Lower leg skin (tissue), 4 donors: ENCODE data around the gene DDX54. TPM values are rescaled to one million over a fixed set of nuclear protein-coding genes. Genes with fewer than 3 reads are reported as not detected.

Source experiments
- DNase-seq, 2 donors: peaks; one replicate each; pipeline ENCODE4 v3.0.0-alpha.2; 2019; ENCODE audit warnings: low spot score in 2 of 2
- H3K4me3 ChIP-seq: fragments of 200-600 bp; sonication (generic); 2 replicates; pipeline ENCODE4 v1.5.1; 2017; ENCODE audit warnings: mild to moderate bottlenecking, low read depth; ENCODE audit not compliant: poor library complexity, severe bottlenecking
- CTCF ChIP-seq, 3 donors: fragments of 450-650 bp; IDR thresholded peaks; one replicate each; pipeline ENCODE4 v1.5.1; 2016; ENCODE audit warnings: antibody characterized with exemption in 3 of 3, mild to moderate bottlenecking in 3 of 3, moderate library complexity in 2 of 3
- POLR2A ChIP-seq, 2 donors: fragments of 450-650 bp; IDR thresholded peaks; one replicate each; pipeline ENCODE4 v1.6.1; 2016 to 2017; ENCODE audit warnings: antibody characterized with exemption in 2 of 2, mild to moderate bottlenecking in 1 of 2, moderate library complexity in 1 of 2
- WGBS, 2 donors: methylation state at CpG; one replicate each; pipeline ENCODE4 v1.1.5; 2018; 5-methylcytosine and 5-hydroxymethylcytosine counted together
- intact Hi-C: fragments of 100-400 bp; cut with DNase I; formaldehyde crosslinking; loops from one replicate; pipeline ENCODE4 v1.15.0; 2023; ENCODE audit warnings: low total_unique reads
- total RNA-seq, 4 donors: library from RNA; depleted of rRNA; stranded (reverse); fragments of >200 nt; gene quantifications; one replicate each; pipeline ENCODE4 v1.1.0, GENCODE V29; 2016

DDX54 gene
- total RNA-seq, 4 donors from 2014 or later, result 48.6 to 106 (median 77.3) TPM

- TF ChIP-seq CTCF (IDR thresholded peaks at IDR 0.05) (no peak), POLR2A (IDR thresholded peaks at IDR 0.05) (no peak)
- no peak overlapping the region for H3K4me3 ChIP-seq
- WGBS, 2 donors, result 57 to 82% methylated on average over 3 of the region's 3 CpGs
These were observed 51.6 kb downstream of the DDX54 start for GRCh38 chr12:113133666-113134065.

DNA sequence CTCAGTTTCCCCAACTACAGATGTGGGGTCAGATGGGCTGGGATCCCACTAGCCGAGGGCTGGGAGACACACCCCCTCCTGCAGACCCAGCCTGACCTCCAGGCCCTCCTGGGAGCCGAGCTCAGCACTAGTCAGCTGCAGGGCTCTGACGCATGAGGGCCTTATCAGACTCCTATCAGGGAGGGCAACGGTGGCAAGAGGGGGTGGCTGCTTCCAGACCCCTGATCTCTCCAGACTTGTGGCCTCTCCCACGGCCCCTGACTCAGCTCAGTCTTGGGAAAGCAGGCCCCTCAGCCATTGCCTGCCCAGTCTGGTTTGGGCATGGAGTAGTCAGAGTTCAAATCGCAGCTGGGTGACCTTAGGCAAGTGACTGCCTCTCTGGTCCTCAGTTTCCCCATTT lies 52.2 kb downstream of the DDX54 start:
- 69 to 72% methylated on average over 6 of the region's 6 CpGs for WGBS, 2 donors
- DNase-seq, result no peak
- TF ChIP-seq CTCF (IDR thresholded peaks at IDR 0.05), result no peak
- TF ChIP-seq POLR2A (IDR thresholded peaks at IDR 0.05), result no peak
- intact Hi-C loops, result no loop called here
- H3K4me3 ChIP-seq, result no peak overlapping the region

More at GRCh38 chr12:113133666-113134065, 51.6 kb downstream of the DDX54 start:
- intact Hi-C loops, result no loop called here
- DNase-seq, result no peak

DNA sequence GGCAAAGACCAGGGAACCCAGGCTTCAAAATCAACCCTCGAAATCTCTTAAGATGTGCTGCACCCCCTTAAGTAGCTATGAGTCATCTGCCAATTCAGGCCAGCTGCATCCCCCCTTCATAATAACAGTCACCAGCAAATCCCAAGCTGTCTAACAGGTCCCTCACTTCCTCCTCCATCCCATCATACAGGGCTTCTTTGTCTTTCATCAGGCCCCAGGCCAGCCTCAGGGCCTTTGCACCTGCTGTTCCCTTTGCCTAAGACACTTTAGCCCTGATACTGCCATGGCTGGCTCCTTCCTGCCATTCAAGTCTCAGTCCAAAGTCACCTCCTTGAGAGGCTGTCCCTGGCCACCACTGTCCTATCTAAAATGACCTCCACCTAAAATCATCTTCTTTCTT lies 53.7 kb downstream of the DDX54 start:
- DNase-seq, result no peak
- TF ChIP-seq CTCF (IDR thresholded peaks at IDR 0.05), result no peak
- no peak for TF ChIP-seq POLR2A (IDR thresholded peaks at IDR 0.05)
- intact Hi-C loops, result no loop called here
- H3K4me3 ChIP-seq, result no peak overlapping the region
- 67 to 83% methylated on average over 1 of the region's 1 CpG for WGBS, 2 donors

DNA sequence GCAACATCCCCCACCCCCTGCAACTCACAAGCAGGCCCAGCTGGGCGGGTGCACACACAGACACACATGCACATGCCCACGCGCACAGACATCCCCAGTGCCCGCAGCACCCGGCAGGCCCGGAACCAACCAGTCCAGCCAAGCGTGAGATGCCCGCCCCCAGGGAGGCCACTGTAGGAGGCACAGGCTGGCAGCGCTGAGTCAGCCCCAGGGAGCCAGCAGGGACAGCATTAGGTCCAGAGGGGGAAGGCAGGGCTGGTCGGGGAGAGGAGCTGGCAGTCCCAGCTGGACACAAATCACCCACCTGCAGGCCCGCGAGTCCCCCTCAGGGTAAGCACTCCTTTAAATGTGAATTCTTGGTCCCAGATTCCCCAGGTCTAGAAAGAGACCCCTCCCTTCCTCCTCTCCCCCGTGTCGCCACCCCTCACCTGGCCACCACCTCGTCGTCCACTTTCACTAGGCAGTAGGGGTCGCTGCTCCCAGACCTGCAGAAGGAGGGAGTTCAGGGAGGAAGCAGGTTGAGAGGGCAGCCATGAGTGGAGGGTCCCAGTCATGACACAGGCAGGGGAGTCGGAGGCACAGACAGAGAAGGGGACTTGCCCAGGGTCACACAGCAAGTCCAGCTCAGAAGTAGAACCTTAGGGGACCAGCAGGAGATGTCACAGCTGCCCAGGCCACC lies 54.7 kb downstream of the DDX54 start:
- 32 to 36% methylated on average over 8 to 15 of the region's 18 CpGs for WGBS, 2 donors
- no peak for DNase-seq
- intact Hi-C loops, result no loop called here
- no peak overlapping the region for H3K4me3 ChIP-seq
- TF ChIP-seq POLR2A (IDR thresholded peaks at IDR 0.05), result no peak
- TF ChIP-seq CTCF (IDR thresholded peaks at IDR 0.05), result no peak

GRCh38 chr12:113129664-113130456 lies 55.4 kb downstream of the DDX54 start:
- WGBS, 2 donors, result 65 to 76% methylated on average over 11 to 15 of the region's 17 CpGs
- no peak for DNase-seq
- intact Hi-C loops, result no loop called here
- no peak for TF ChIP-seq CTCF (IDR thresholded peaks at IDR 0.05)
- H3K4me3 ChIP-seq, result no peak overlapping the region
